HepG2 (cell line): ENCODE data around the gene NIT2. TPM values are rescaled to one million over a fixed set of nuclear protein-coding genes. Genes with fewer than 3 reads are reported as not detected.

Experiments
- ATF7 ChIP-seq, 2 experiments: fragments of 450-650 bp in 1 of 2; sonication (generic) in 1 of 2; formaldehyde crosslinking in 1 of 2; IDR thresholded peaks; 2 replicates each; pipeline versions ENCODE4 v1.4.0 to v1.6.1; 2016 to 2020; ENCODE audit warnings: antibody characterized with exemption in 1 of 2, mild to moderate bottlenecking in 1 of 2, missing genetic modification reagents in 1 of 2
- BRF2 ChIP-seq: sonication (generic); formaldehyde crosslinking; IDR thresholded peaks from 2 replicates; pipeline ENCODE4 v1.8.1; 2022; ENCODE audit warnings: mild to moderate bottlenecking, missing genetic modification reagents
- HMG20B ChIP-seq: conservative IDR thresholded peaks from 2 replicates; pipeline ENCODE4 v1.6.1; 2016; ENCODE audit warnings: missing genetic modification reagents, missing compliant biosample characterization
- HMGXB4 ChIP-seq, 2 experiments: sonication (generic) in 1 of 2; formaldehyde crosslinking in 1 of 2; IDR thresholded peaks; 2 replicates each; pipeline versions ENCODE4 v1.4.0 to v1.6.1; 2018 to 2020; ENCODE audit warnings: missing genetic modification reagents in 2 of 2, borderline replicate concordance in 1 of 2, low read depth in 1 of 2, mild to moderate bottlenecking in 1 of 2, missing biosample characterization in 1 of 2
- JUNB ChIP-seq: sonication (generic); formaldehyde crosslinking; IDR thresholded peaks from 2 replicates; pipeline ENCODE4 v1.8.0; 2022; ENCODE audit warnings: missing genetic modification reagents, mild to moderate bottlenecking, borderline replicate concordance
- MED8 ChIP-seq: sonication (generic); formaldehyde crosslinking; IDR thresholded peaks from 2 replicates; pipeline ENCODE4 v1.8.1; 2023; ENCODE audit warnings: mild to moderate bottlenecking, missing genetic modification reagents; ENCODE audit not compliant: insufficient replicate concordance
- MXD3 ChIP-seq: IDR thresholded peaks from 2 replicates; pipeline ENCODE4 v1.6.1; 2016; ENCODE audit warnings: mild to moderate bottlenecking, missing biosample characterization, missing genetic modification reagents
- POLR2A ChIP-seq, 2 experiments: IDR thresholded peaks; 2 replicates each; pipeline ENCODE4 v1.6.1; 2011; ENCODE audit warnings: low read depth in 2 of 2, low read length in 2 of 2, mild to moderate bottlenecking in 1 of 2, moderate library complexity in 1 of 2; ENCODE audit not compliant: insufficient read depth in 1 of 2
- RXRB ChIP-seq: IDR thresholded peaks from 2 replicates; pipeline ENCODE4 v1.6.1; 2016; ENCODE audit warnings: borderline replicate concordance, missing genetic modification reagents, missing compliant biosample characterization
- SIN3A ChIP-seq: IDR thresholded peaks from 2 replicates; pipeline ENCODE4 v1.6.1; 2011; ENCODE audit warnings: low read depth, mild to moderate bottlenecking, control low read depth, low read length, borderline replicate concordance
- SOX13 ChIP-seq, 3 experiments: fragments of 450-650 bp in 1 of 3; sonication (generic) in 1 of 3; formaldehyde crosslinking in 1 of 3; IDR thresholded peaks in 2 of 3; conservative IDR thresholded peaks in 1 of 3; 2 replicates each; pipeline versions ENCODE4 v1.5.0 to v1.6.1; 2016 to 2020; ENCODE audit warnings: antibody characterized with exemption in 1 of 3, mild to moderate bottlenecking in 1 of 3, missing compliant biosample characterization in 1 of 3, missing genetic modification reagents in 1 of 3, moderate library complexity in 1 of 3
- YEATS2 ChIP-seq: sonication (generic); formaldehyde crosslinking; IDR thresholded peaks from 2 replicates; pipeline ENCODE4 v1.4.0; 2020; ENCODE audit warnings: missing genetic modification reagents, borderline replicate concordance
- YEATS4 ChIP-seq: sonication (generic); formaldehyde crosslinking; IDR thresholded peaks from 2 replicates; pipeline ENCODE4 v1.4.0; 2020; ENCODE audit warnings: missing genetic modification reagents, borderline replicate concordance
- ZFP1 ChIP-seq: IDR thresholded peaks from 2 replicates; pipeline ENCODE4 v1.6.1; 2016
- ZFP82 ChIP-seq: sonication (generic); formaldehyde crosslinking; IDR thresholded peaks from 2 replicates; pipeline ENCODE4 v1.5.1; 2020; ENCODE audit warnings: mild to moderate bottlenecking, missing genetic modification reagents, borderline replicate concordance
- ZNF10 ChIP-seq: sonication (generic); formaldehyde crosslinking; IDR thresholded peaks from 2 replicates; pipeline ENCODE4 v1.4.0; 2020; ENCODE audit warnings: mild to moderate bottlenecking, low read depth, missing genetic modification reagents, borderline replicate concordance
- ZNF296 ChIP-seq: sonication (generic); formaldehyde crosslinking; conservative IDR thresholded peaks from 2 replicates; pipeline ENCODE4 v1.5.0; 2020; ENCODE audit warnings: mild to moderate bottlenecking, missing genetic modification reagents
- ZNF337 ChIP-seq: sonication (generic); formaldehyde crosslinking; IDR thresholded peaks from 2 replicates; pipeline ENCODE4 v1.5.1; 2020; ENCODE audit warnings: missing genetic modification reagents, low read depth, mild to moderate bottlenecking, borderline replicate concordance
- ZNF441 ChIP-seq: sonication (generic); formaldehyde crosslinking; IDR thresholded peaks from 2 replicates; pipeline ENCODE4 v1.7.0; 2021; ENCODE audit warnings: missing genetic modification reagents, borderline replicate concordance
- ZNF512B ChIP-seq: sonication (generic); formaldehyde crosslinking; IDR thresholded peaks from 2 replicates; pipeline ENCODE4 v1.5.1; 2020; ENCODE audit warnings: missing genetic modification reagents, mild to moderate bottlenecking, borderline replicate concordance
- ZNF660 ChIP-seq: sonication (generic); formaldehyde crosslinking; IDR thresholded peaks from 2 replicates; pipeline ENCODE4 v1.5.1; 2020; ENCODE audit warnings: mild to moderate bottlenecking, low read depth, missing genetic modification reagents, borderline replicate concordance
- polyA plus RNA-seq, 8 experiments: library from polyadenylated mRNA; depleted of rRNA in 3 of 8; stranded (reverse) in 7 of 8; unstranded in 1 of 8; fragments of >200 nt; fragmentation: Illumina TruSeq in 4 of 8; extraction: Trizol in 4 of 8; gene quantifications; 2 replicates each; pipeline versions ENCODE4 v1.2.1 to v1.2.3, GENCODE V29; 2011 to 2016; ENCODE audit warnings: low read depth in 4 of 8, missing spikeins in 1 of 8, mixed read lengths in 1 of 8; ENCODE audit not compliant: insufficient read depth in 1 of 8
- total RNA-seq, 5 experiments: library from RNA; depleted of rRNA; stranded (reverse); fragments of >200 nt; fragmentation: Illumina TruSeq; extraction: Trizol; gene quantifications; 2 replicates each; pipeline ENCODE4 v1.2.3, GENCODE V29; 2016; ENCODE audit warnings: low read depth in 1 of 5

The NIT2 gene
- total and polyA plus RNA-seq, 2 of the 13 experiments (the other 11 are each of a cell fraction or from before 2014, with no cell fraction given) = 43.4 to 49.1 TPM

GRCh38 chr3:100334488-100335351 lies at the start of gene NIT2 (continued):
- TF ChIP-seq MXD3 (no peak), ZFP82 (CRISPR knock-in tag) (no peak), ZNF512B (0 out of 2 replicates have a peak, but pooled peaks have one; percentile 81), RXRB (CRISPR knock-in tag) (peak; percentile 77), SOX13 (IDR thresholded peaks at IDR 0.05) (peak; percentile 28; the same call in 1 of the 2 replicates), SOX13 (CRISPR knock-in tag; conservative IDR thresholded peaks at IDR 0.05 in 1 of 2, IDR thresholded peaks at IDR 0.05 in 1 of 2) (peak in 1 of 2 experiments; percentile 56; a peak in 1 of 4 replicates), ATF7 (IDR thresholded peaks at IDR 0.05) (no peak), ATF7 (CRISPR knock-in tag; IDR thresholded peaks at IDR 0.05) (no peak), JUNB (no peak), ZNF10 (CRISPR knock-in tag) (no peak), BRF2 (CRISPR knock-in tag) (peak; percentile 91), ZNF441 (CRISPR knock-in tag) (peak; percentile 68), YEATS4 (CRISPR knock-in tag) (peak; percentile 90), ZFP1 (CRISPR knock-in tag) (peak; percentile 62; the same call in 1 of the 2 replicates), MED8 (CRISPR knock-in tag) (peak; percentile 39), ZNF337 (CRISPR knock-in tag) (no peak), POLR2A (IDR thresholded peaks at IDR 0.05; ENCODE audit: insufficient read depth in 1 of 2, low read depth in 2 of 2, low read length in 2 of 2) (peak; percentile 87 to 95), ZNF660 (CRISPR knock-in tag) (no peak), SIN3A (peak; percentile 70; the same call in 1 of the 2 replicates), YEATS2 (CRISPR knock-in tag) (0 out of 2 replicates have a peak, but pooled peaks have one; percentile 50), HMGXB4 (CRISPR knock-in tag; IDR thresholded peaks at IDR 0.05; ENCODE audit: borderline replicate concordance in 1 of 2, low read depth in 1 of 2) (peak in 1 of 2 experiments; percentile 76; a peak in 2 of 4 replicates), HMG20B (CRISPR knock-in tag) (no peak; the same call in 1 of the 2 replicates), ZNF296 (CRISPR knock-in tag) (no peak)
